Smooth muscle cell (in vitro differentiated cells): Measurements from ENCODE around the gene SEBOX. TPM values are rescaled to one million over a fixed set of nuclear protein-coding genes. Genes with fewer than 3 reads are reported as not detected.

ENCODE experiments used
- DNase-seq: peaks from one replicate; lab custom pipeline; 2025; ENCODE audit not compliant: unreplicated experiment; lab: John Stamatoyannopoulos, UW
- H2AFZ ChIP-seq: fragments of 200-600 bp; sonication (generic); 2 replicates; pipeline ENCODE4 v1.6.0; 2016; ENCODE audit warnings: antibody characterized with exemption, low read depth, mild to moderate bottlenecking
- H3F3A ChIP-seq: fragments of 200-600 bp; sonication (generic); 2 replicates; pipeline ENCODE4 v1.6.0; 2017; ENCODE audit warnings: antibody characterized with exemption, low read depth
- H3K27ac ChIP-seq: fragments of 200-600 bp; sonication (generic); 2 replicates; pipeline ENCODE4 v1.5.1; 2016; ENCODE audit warnings: low read depth, mild to moderate bottlenecking
- H3K27me3 ChIP-seq: fragments of 200-600 bp; sonication (generic); 2 replicates; pipeline ENCODE4 v1.6.1; 2016; ENCODE audit warnings: low read depth, mild to moderate bottlenecking
- H3K36me3 ChIP-seq: fragments of 200-600 bp; sonication (generic); 2 replicates; pipeline ENCODE4 v1.5.1; 2016; ENCODE audit warnings: low read depth
- H3K4me1 ChIP-seq: fragments of 200-600 bp; sonication (generic); 2 replicates; pipeline ENCODE4 v1.5.1; 2016; ENCODE audit warnings: low read depth
- H3K4me2 ChIP-seq: fragments of 200-600 bp; sonication (generic); 2 replicates; pipeline ENCODE4 v1.6.0; 2016; ENCODE audit warnings: mild to moderate bottlenecking
- H3K4me3 ChIP-seq: fragments of 200-600 bp; sonication (generic); 2 replicates; pipeline ENCODE4 v1.5.1; 2016; ENCODE audit warnings: mild to moderate bottlenecking
- H3K79me2 ChIP-seq: fragments of 200-600 bp; sonication (generic); 2 replicates; pipeline ENCODE4 v1.6.0; 2016; ENCODE audit warnings: low read depth, mild to moderate bottlenecking
- H3K9ac ChIP-seq: fragments of 200-600 bp; sonication (generic); 2 replicates; pipeline ENCODE4 v1.6.0; 2016; ENCODE audit warnings: low read depth
- H3K9me3 ChIP-seq: fragments of 200-600 bp; sonication (generic); replicated peaks from 2 replicates; pipeline ENCODE4 v1.5.1; 2016; ENCODE audit warnings: low read depth
- H4K20me1 ChIP-seq: fragments of 200-600 bp; sonication (generic); 2 replicates; pipeline ENCODE4 v1.6.0; 2016; ENCODE audit warnings: low read depth
- CTCF ChIP-seq: fragments of 200-600 bp; sonication (generic); IDR thresholded peaks from 2 replicates; pipeline ENCODE4 v1.5.1; 2017; ENCODE audit warnings: borderline replicate concordance, mild to moderate bottlenecking, antibody characterized with exemption; ENCODE audit not compliant: insufficient read depth, poor library complexity, severe bottlenecking
- WGBS: methylation state at CpG from one replicate; pipeline ENCODE4 v1.1.7; 2016; ENCODE audit warnings: low lambda C conversion rate; 5-methylcytosine and 5-hydroxymethylcytosine counted together
- polyA plus RNA-seq: library from polyadenylated mRNA; unstranded; fragments of >200 nt; fragmentation: Nextera tagmentation; extraction: Ambion mirVana; gene quantifications from 2 replicates; pipeline ENCODE4 v1.2.1, GENCODE V29; 2016
- total RNA-seq: library from RNA; depleted of rRNA; stranded (reverse); fragments of >200 nt; gene quantifications from 2 replicates; pipeline ENCODE4 v1.2.3, GENCODE V29; 2014

The SEBOX gene
- total and polyA plus RNA-seq, 2 experiments from 2014 or later = not detected

GRCh38 chr17:28327709-28328108 lies 37.3 kb downstream of the SEBOX start:
- no peak overlapping the region for H2AFZ ChIP-seq
- no peak overlapping the region for H3K27ac ChIP-seq
- H4K20me1 ChIP-seq = peaks cover 16% of the 10 kb centered on the region
- DNase-seq = no peak
- H3K4me1 ChIP-seq = no peaks in the 10 kb centered on the region
- H3K9ac ChIP-seq = no peak overlapping the region
- no peaks in the 10 kb centered on the region for H3K27me3 ChIP-seq
- H3K4me3 ChIP-seq = no peak overlapping the region
- H3K36me3 ChIP-seq = peaks cover 7% of the 10 kb centered on the region
- no peaks in the 10 kb centered on the region for H3F3A ChIP-seq
- WGBS = 94% methylated on average over 3 of the region's 3 CpGs
- H3K9me3 ChIP-seq = no peaks in the 10 kb centered on the region
- H3K79me2 ChIP-seq = peaks cover 17% of the 10 kb centered on the region
- no peak for TF ChIP-seq CTCF
- H3K4me2 ChIP-seq = no peak overlapping the region

- Histone ChIP-seq H3F3A (no peaks in the 10 kb centered on the region), H3K27me3 (no peaks in the 10 kb centered on the region), H3K4me3 (no peak overlapping the region), H3K79me2 (peaks cover 17% of the 10 kb centered on the region), H3K36me3 (peaks cover 7% of the 10 kb centered on the region), H3K9ac (no peak overlapping the region), H3K27ac (peak overlapping the region; percentile 7), H2AFZ (no peak overlapping the region), H3K4me1 (no peaks in the 10 kb centered on the region), H3K4me2 (no peak overlapping the region), H3K9me3 (no peaks in the 10 kb centered on the region), H4K20me1 (peaks cover 11% of the 10 kb centered on the region)
- DNase-seq = no peak
- 97% methylated on average over 9 of the region's 9 CpGs for WGBS
- no peak for TF ChIP-seq CTCF
These were observed 37.9 kb downstream of the SEBOX start for GRCh38 chr17:28327031-28327607.

GRCh38 chr17:28326114-28326513 lies 38.9 kb downstream of the SEBOX start:
- H3K9ac ChIP-seq = no peak overlapping the region

More at GRCh38 chr17:28326114-28326513, 38.9 kb downstream of the SEBOX start:
- no peak for DNase-seq
- H3K27me3 ChIP-seq = no peaks in the 10 kb centered on the region
- H3K9me3 ChIP-seq = no peaks in the 10 kb centered on the region
- H3K27ac ChIP-seq = no peak overlapping the region
- no peaks in the 10 kb centered on the region for H3K4me1 ChIP-seq
- H3K79me2 ChIP-seq = peaks cover 24% of the 10 kb centered on the region
- no peak overlapping the region for H3K4me3 ChIP-seq
- 91% methylated on average over 7 of the region's 7 CpGs for WGBS
- no peak overlapping the region for H3K4me2 ChIP-seq
- peaks cover 7% of the 10 kb centered on the region for H3K36me3 ChIP-seq
- peaks cover 5% of the 10 kb centered on the region for H4K20me1 ChIP-seq
- H3F3A ChIP-seq = no peaks in the 10 kb centered on the region
- no peak overlapping the region for H2AFZ ChIP-seq
- TF ChIP-seq CTCF = no peak
